Endometrial microvascular endothelial cells (primary cell): ENCODE data around the gene OR2C1. TPM values are rescaled to one million over a fixed set of nuclear protein-coding genes. Genes with fewer than 3 reads are reported as not detected.

ENCODE experiments used
- in situ Hi-C: cut with HindIII; loops from 2 replicates; pipeline ENCODE4 v1.10.0; 2017; ENCODE audit warnings: low sequenced_read_pairs, low pct_unique_long_range_greater_than_20kb; ENCODE audit errors: inconsistent ontology term
- total RNA-seq: library from RNA; depleted of rRNA; stranded (reverse); fragments of >200 nt; gene quantifications from one replicate; pipeline ENCODE4 v1.2.3, GENCODE V29; 2015; ENCODE audit errors: inconsistent ontology term

Gene OR2C1
- not detected for total RNA-seq

- in situ Hi-C loops: no loop called here
Measured at GRCh38 chr16:3355589-3355988, at the start of gene OR2C1. Gene OR2C1, plus strand, starts transcription at chr16:3355889. Its CDS starts 52 bp downstream, at chr16:3355941.

GRCh38 chr16:3306078-3306477 is 49.6 kb upstream of the OR2C1 start:
- in situ Hi-C loops: no loop called here

GRCh38 chr16:3311496-3311895 is 44.2 kb upstream of the OR2C1 start:
- in situ Hi-C loops: no loop called here

GRCh38 chr16:3317315-3317999 is 38.2 kb upstream of the OR2C1 start:
- in situ Hi-C loops: no loop called here

- in situ Hi-C loops: no loop called here
Measured at GRCh38 chr16:3321816-3322215, 33.9 kb upstream of the OR2C1 start.

GRCh38 chr16:3327514-3327913 is 28.2 kb upstream of the OR2C1 start:
- in situ Hi-C loops: no loop called here

GRCh38 chr16:3328104-3328503 is 27.6 kb upstream of the OR2C1 start:
- in situ Hi-C loops: no loop called here

GRCh38 chr16:3328643-3329042 is 27.0 kb upstream of the OR2C1 start:
- in situ Hi-C loops: no loop called here

GRCh38 chr16:3346041-3346440 is 9.6 kb upstream of the OR2C1 start:
- in situ Hi-C loops: no loop called here

GRCh38 chr16:3347586-3347985 is 8.1 kb upstream of the OR2C1 start:
- in situ Hi-C loops: no loop called here

GRCh38 chr16:3348547-3349167 is 7.0 kb upstream of the OR2C1 start:
- in situ Hi-C loops: no loop called here

- in situ Hi-C loops: no loop called here
Measured at GRCh38 chr16:3349175-3349574, 6.5 kb upstream of the OR2C1 start.

GRCh38 chr16:3356118-3356517 is 429 bp downstream of the OR2C1 start:
- in situ Hi-C loops: no loop called here

GRCh38 chr16:3358871-3359270 is 3.2 kb downstream of the OR2C1 start:
- in situ Hi-C loops: no loop called here

- in situ Hi-C loops: no loop called here
Measured at GRCh38 chr16:3362931-3363330, 7.2 kb downstream of the OR2C1 start.

GRCh38 chr16:3363793-3364192 is 8.1 kb downstream of the OR2C1 start:
- in situ Hi-C loops: no loop called here

- in situ Hi-C loops: no loop called here
Measured at GRCh38 chr16:3364774-3365427, 9.2 kb downstream of the OR2C1 start.

GRCh38 chr16:3369073-3369472 is 13.4 kb downstream of the OR2C1 start:
- in situ Hi-C loops: no loop called here

- in situ Hi-C loops: no loop called here
Measured at GRCh38 chr16:3375680-3376079, 20.0 kb downstream of the OR2C1 start.

GRCh38 chr16:3377917-3378316 is 22.2 kb downstream of the OR2C1 start:
- in situ Hi-C loops: no loop called here
